ENCODE data around the gene LTB4R. TPM values are rescaled to one million over a fixed set of nuclear protein-coding genes. Genes with fewer than 3 reads are reported as not detected.

LTB4R gene
- total RNA-seq, 2 donors from 2014 or later, result 6.4 to 6.6 TPM

DNA sequence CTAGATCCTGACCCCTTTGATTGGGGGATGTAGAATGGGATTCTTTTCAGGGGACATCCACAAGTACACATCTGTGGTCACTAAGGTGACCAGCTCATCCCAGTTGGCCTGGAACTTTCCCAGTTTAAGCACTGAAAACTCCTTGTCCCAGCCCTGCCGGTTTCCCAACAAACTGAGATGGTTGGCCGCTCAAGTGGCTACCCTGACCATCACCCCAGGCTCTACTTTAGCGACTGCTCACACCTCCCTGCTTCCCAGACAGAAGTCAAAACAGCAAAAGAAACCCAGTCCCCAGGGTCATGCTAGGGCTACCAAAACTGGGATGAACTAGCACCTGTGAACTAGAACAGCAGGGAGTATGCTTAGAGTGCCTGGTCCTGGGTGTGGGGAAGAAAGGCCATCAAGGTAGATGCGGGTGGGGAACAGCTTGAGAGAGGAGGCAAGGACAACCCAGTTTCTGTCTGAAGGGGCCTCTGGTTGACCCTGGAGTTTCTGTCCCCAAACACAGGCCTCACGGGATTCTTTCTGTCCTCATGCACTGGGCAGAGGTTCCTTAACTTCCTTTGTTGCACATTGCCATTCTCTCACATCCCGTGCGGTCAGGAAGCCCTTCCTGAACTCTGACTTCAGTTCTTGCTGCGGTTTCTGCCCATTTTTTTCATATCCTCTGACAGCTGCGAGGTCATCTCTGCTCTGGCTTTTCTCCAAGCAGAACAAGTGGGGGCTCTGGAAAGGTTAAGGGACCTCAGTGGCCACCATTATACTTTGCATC is 1.6 kb downstream of the LTB4R start:
- Histone ChIP-seq H3K4me3 (ENCODE audit: low read length) (no peak overlapping the region), H3K27me3 (ENCODE audit: control insufficient read depth, insufficient read depth, low read length, poor library complexity, severe bottlenecking) (no peaks in the 10 kb centered on the region), H3K36me3 (ENCODE audit: control insufficient read depth, insufficient read depth, low read length) (peaks cover 11% of the 10 kb centered on the region), H3K27ac (ENCODE audit: low read depth, low read length) (no peak overlapping the region), H3K9ac (ENCODE audit: extremely low read depth, low read length, poor library complexity, severe bottlenecking) (no peak overlapping the region), H3K9me3 (ENCODE audit: control insufficient read depth, low read length) (no peaks in the 10 kb centered on the region), H3K4me1 (ENCODE audit: control insufficient read depth, insufficient read depth, low read length) (no peaks in the 10 kb centered on the region)
- H3K27ac Mint-ChIP-seq, result no peak overlapping the region
- 91% methylated on average over 7 to 9 of the region's 9 CpGs for WGBS, 2 experiments (ENCODE audit: insufficient coverage in 1 of 2, insufficient read length in 1 of 2)
- no peak overlapping the region for H3K4me3 Mint-ChIP-seq
- no peak for DNase-seq
- no peak for TF ChIP-seq CTCF (conservative IDR thresholded peaks at IDR 0.05)
- H3K4me1 Mint-ChIP-seq, result peaks cover 5% of the 10 kb centered on the region
- H3K9me3 Mint-ChIP-seq, result no peaks in the 10 kb centered on the region
- H3K27me3 Mint-ChIP-seq (ENCODE audit: insufficient read depth), result peaks cover 34% of the 10 kb centered on the region
- peaks cover 8% of the 10 kb centered on the region for H3K36me3 Mint-ChIP-seq (ENCODE audit: low read depth)

GRCh38 chr14:24313913-24314312 is 2.6 kb downstream of the LTB4R start:
- WGBS, 2 experiments (ENCODE audit: insufficient coverage in 1 of 2, insufficient read length in 1 of 2), result 83 to 85% methylated on average over 1 to 2 of the region's 2 CpGs
- no peak overlapping the region for H3K4me3 Mint-ChIP-seq

DNA sequence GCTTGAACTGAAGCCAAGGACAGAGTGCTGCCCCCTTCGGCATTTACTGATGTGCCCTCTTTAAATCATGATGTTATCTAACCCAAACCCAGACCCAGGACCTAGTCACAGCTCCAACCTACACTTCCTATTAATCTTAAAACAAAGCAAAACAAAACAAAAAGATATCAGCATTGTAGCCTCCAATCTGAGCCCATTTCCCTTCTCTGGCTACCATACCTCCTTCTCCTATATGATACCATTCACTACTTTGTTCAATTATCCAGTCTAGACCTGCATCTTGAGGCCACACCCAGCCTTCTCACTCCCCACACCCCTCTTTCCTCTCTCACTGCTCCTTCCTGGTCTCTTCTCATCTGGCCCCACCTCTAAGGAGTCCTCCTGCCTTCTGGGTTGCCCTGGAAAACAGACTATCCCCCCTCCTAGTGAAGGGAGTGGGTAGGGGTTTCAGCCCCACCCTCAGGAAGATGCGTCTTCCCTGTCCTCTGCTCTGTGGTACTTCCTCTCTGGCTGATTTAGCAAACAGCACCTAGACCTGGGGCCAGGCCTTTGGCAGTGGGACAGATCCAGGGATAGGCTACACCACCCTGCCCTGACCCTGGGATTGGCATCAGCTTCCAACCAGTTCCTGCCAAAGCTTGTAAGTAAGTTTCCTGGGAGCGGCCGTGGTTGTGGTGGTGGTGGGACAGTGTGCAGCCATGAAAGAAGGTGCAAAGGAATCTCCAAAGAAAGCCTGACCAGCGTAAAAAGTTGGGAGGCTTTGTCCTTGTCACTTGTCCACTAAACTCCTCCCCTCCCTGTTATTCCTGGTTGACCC is 3.3 kb downstream of the LTB4R start:
- 93 to 100% methylated on average over 3 to 5 of the region's 5 CpGs for WGBS, 2 experiments (ENCODE audit: insufficient coverage in 1 of 2, insufficient read length in 1 of 2)

More at GRCh38 chr14:24313913-24314312, 2.6 kb downstream of the LTB4R start:
- Histone ChIP-seq H3K27me3 (ENCODE audit: control insufficient read depth, insufficient read depth, low read length, poor library complexity, severe bottlenecking) (no peaks in the 10 kb centered on the region), H3K4me3 (ENCODE audit: low read length) (no peak overlapping the region), H3K36me3 (ENCODE audit: control insufficient read depth, insufficient read depth, low read length) (peaks cover 6% of the 10 kb centered on the region), H3K9ac (ENCODE audit: extremely low read depth, low read length, poor library complexity, severe bottlenecking) (no peak overlapping the region), H3K27ac (ENCODE audit: low read depth, low read length) (no peak overlapping the region), H3K4me1 (ENCODE audit: control insufficient read depth, insufficient read depth, low read length) (no peaks in the 10 kb centered on the region), H3K9me3 (ENCODE audit: control insufficient read depth, low read length) (no peaks in the 10 kb centered on the region)
- Mint-ChIP-seq H3K27me3 (ENCODE audit: insufficient read depth) (peaks cover 43% of the 10 kb centered on the region), H3K4me1 (peaks cover 2% of the 10 kb centered on the region), H3K27ac (no peak overlapping the region), H3K36me3 (ENCODE audit: low read depth) (peaks cover 5% of the 10 kb centered on the region), H3K9me3 (no peaks in the 10 kb centered on the region)
- no peak for DNase-seq
- no peak for TF ChIP-seq CTCF (conservative IDR thresholded peaks at IDR 0.05)

More for the DNA sequence above, 3.3 kb downstream of the LTB4R start:
- no peak for DNase-seq
- H3K9me3 ChIP-seq (ENCODE audit: control insufficient read depth, low read length), result no peaks in the 10 kb centered on the region
- no peak overlapping the region for H3K9ac ChIP-seq (ENCODE audit: extremely low read depth, low read length, poor library complexity, severe bottlenecking)
- peaks cover 6% of the 10 kb centered on the region for H3K27me3 ChIP-seq (ENCODE audit: control insufficient read depth, insufficient read depth, low read length, poor library complexity, severe bottlenecking)
- H3K36me3 ChIP-seq (ENCODE audit: control insufficient read depth, insufficient read depth, low read length), result no peaks in the 10 kb centered on the region
- H3K36me3 Mint-ChIP-seq (ENCODE audit: low read depth), result peaks cover 5% of the 10 kb centered on the region
- no peaks in the 10 kb centered on the region for H3K9me3 Mint-ChIP-seq
- H3K4me3 Mint-ChIP-seq, result no peak overlapping the region
- no peak overlapping the region for H3K27ac Mint-ChIP-seq
- no peak for TF ChIP-seq CTCF (conservative IDR thresholded peaks at IDR 0.05)
- H3K27ac ChIP-seq (ENCODE audit: low read depth, low read length), result no peak overlapping the region
- peaks cover 50% of the 10 kb centered on the region for H3K27me3 Mint-ChIP-seq (ENCODE audit: insufficient read depth)
- H3K4me3 ChIP-seq (ENCODE audit: low read length), result no peak overlapping the region
- no peaks in the 10 kb centered on the region for H3K4me1 ChIP-seq (ENCODE audit: control insufficient read depth, insufficient read depth, low read length)
- peaks cover 2% of the 10 kb centered on the region for H3K4me1 Mint-ChIP-seq

All from endodermal cell (in vitro differentiated cells).